ENCODE results near the gene STK11IP.

DNA sequence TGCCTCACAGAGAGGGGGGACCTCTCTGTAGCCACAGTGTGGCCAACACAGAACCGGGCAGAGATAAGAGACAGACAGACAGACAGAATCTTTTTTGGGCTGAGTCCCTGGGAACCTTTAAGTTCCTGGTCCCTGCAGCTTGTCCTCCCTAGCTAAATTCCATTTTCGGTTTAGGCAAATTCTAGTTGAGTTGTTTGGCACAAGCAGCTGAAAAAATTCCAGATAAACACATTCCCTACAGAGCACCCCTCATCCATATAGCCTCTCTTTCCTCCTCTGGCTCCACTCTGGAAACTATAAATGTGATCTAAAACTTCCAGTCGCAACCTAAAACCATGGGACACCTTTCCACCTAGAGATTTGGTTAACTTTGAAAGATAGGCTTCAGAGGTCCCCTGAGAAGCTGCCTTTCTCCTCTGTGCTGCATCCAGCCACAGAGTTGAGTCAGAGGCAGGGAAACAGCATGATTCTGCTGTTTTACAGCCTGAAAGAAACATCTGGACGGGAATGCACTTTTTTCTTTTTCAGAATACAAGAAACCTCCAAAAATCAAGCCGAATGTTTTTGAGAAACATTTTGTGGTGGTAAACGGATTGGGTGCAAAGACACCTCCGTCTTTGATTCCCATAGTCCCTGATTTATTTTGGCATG lies 60.7 kb downstream of the STK11IP start:
- TF ChIP-seq EZH2 (IDR thresholded peaks at IDR 0.05) (no peak), ZFX (IDR thresholded peaks at IDR 0.05) (no peak), POLR2A (IDR thresholded peaks at IDR 0.05; ENCODE audit: borderline replicate concordance, extremely low read depth, insufficient read depth, insufficient read length) (no peak), FOSL1 (IDR thresholded peaks at IDR 0.05; ENCODE audit: low read depth) (no peak), SIN3A (IDR thresholded peaks at IDR 0.05; ENCODE audit: low read depth) (no peak), RAD21 (IDR thresholded peaks at IDR 0.05; ENCODE audit: low read depth) (no peak), SP1 (IDR thresholded peaks at IDR 0.05; ENCODE audit: low read depth) (no peak)
- TF ChIP-seq, protein P1, sequence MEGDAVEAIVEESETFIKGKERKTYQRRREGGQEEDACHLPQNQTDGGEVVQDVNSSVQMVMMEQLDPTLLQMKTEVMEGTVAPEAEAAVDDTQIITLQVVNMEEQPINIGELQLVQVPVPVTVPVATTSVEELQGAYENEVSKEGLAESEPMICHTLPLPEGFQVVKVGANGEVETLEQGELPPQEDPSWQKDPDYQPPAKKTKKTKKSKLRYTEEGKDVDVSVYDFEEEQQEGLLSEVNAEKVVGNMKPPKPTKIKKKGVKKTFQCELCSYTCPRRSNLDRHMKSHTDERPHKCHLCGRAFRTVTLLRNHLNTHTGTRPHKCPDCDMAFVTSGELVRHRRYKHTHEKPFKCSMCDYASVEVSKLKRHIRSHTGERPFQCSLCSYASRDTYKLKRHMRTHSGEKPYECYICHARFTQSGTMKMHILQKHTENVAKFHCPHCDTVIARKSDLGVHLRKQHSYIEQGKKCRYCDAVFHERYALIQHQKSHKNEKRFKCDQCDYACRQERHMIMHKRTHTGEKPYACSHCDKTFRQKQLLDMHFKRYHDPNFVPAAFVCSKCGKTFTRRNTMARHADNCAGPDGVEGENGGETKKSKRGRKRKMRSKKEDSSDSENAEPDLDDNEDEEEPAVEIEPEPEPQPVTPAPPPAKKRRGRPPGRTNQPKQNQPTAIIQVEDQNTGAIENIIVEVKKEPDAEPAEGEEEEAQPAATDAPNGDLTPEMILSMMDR (IDR thresholded peaks at IDR 0.05 in 2 of 3, conservative IDR thresholded peaks at IDR 0.05 in 1 of 3; ENCODE audit: borderline replicate concordance in 1 of 3, insufficient read depth in 1 of 3, low read depth in 2 of 3, low read length in 2 of 3): no peak

Data from HCT116 (cell line).